GM12878 (cell line): Measurements from ENCODE around the gene SRSF3.

Source experiments
- BMI1 ChIP-seq: fragments of 450-650 bp; IDR thresholded peaks from 2 replicates; pipeline ENCODE4 v1.6.1; 2016; ENCODE audit warnings: mild to moderate bottlenecking, moderate library complexity, borderline replicate concordance
- CBX5 ChIP-seq: sonication (generic); IDR thresholded peaks from 2 replicates; pipeline ENCODE4 v1.6.1; 2016; ENCODE audit warnings: low read depth, moderate library complexity, mild to moderate bottlenecking, inconsistent platforms
- CHD4 ChIP-seq: fragments of 200-600 bp; sonication (generic); IDR thresholded peaks from 2 replicates; pipeline ENCODE4 v1.6.1; 2016; ENCODE audit warnings: mild to moderate bottlenecking
- FOS ChIP-seq: IDR thresholded peaks from 3 replicates; pipeline ENCODE4 v1.6.1; 2011; ENCODE audit warnings: borderline replicate concordance; ENCODE audit not compliant: insufficient read length; ENCODE audit errors: extremely low read depth
- MXI1 ChIP-seq: fragments of 150-350 bp; IDR thresholded peaks from 2 replicates; pipeline ENCODE4 v1.6.1; 2011; ENCODE audit warnings: low read depth, mild to moderate bottlenecking, inconsistent platforms, low read length, improper control_type of control experiment
- POLR2A ChIP-seq: IDR thresholded peaks from 2 replicates; pipeline ENCODE4 v1.6.1; 2011; ENCODE audit warnings: low read depth, mild to moderate bottlenecking, low read length
- POLR2AphosphoS5 ChIP-seq: IDR thresholded peaks from 2 replicates; pipeline ENCODE4 v1.6.1; 2011; ENCODE audit warnings: mild to moderate bottlenecking, low read length, inconsistent platforms
- RAD21 ChIP-seq: IDR thresholded peaks from 2 replicates; pipeline ENCODE4 v1.6.1; 2011; ENCODE audit warnings: mild to moderate bottlenecking, low read depth, low read length, moderate library complexity; ENCODE audit not compliant: insufficient read depth
- RCOR1 ChIP-seq: conservative IDR thresholded peaks from 2 replicates; pipeline ENCODE4 v1.6.1; 2012; ENCODE audit warnings: low read depth, low read length, improper control_type of control experiment
- SMAD1 ChIP-seq: fragments of 450-650 bp; IDR thresholded peaks from 2 replicates; pipeline ENCODE4 v1.6.1; 2018; ENCODE audit warnings: mild to moderate bottlenecking, low read depth; ENCODE audit not compliant: partially characterized antibody
- YY1 ChIP-seq: IDR thresholded peaks from 2 replicates; pipeline ENCODE4 v1.6.1; 2011; ENCODE audit warnings: low read depth, mild to moderate bottlenecking, low read length
- TF ChIP-seq, protein P1 (sequence below), 3 experiments: IDR thresholded peaks in 2 of 3; conservative IDR thresholded peaks in 1 of 3; 2 replicates each; pipeline ENCODE4 v1.5.1; 2011; ENCODE audit warnings: low read depth in 3 of 3, low read length in 3 of 3, mild to moderate bottlenecking in 3 of 3, control low read depth in 2 of 3, moderate library complexity in 2 of 3, inconsistent platforms in 1 of 3, mixed read lengths in 1 of 3; ENCODE audit not compliant: control insufficient read depth in 2 of 3, insufficient read depth in 1 of 3; ENCODE audit errors: extremely low read depth in 1 of 3
- TF ChIP-seq, protein P2 (sequence below): IDR thresholded peaks from 2 replicates; pipeline ENCODE4 v1.6.1; 2012; ENCODE audit warnings: mild to moderate bottlenecking, low read depth, low read length

DNA sequence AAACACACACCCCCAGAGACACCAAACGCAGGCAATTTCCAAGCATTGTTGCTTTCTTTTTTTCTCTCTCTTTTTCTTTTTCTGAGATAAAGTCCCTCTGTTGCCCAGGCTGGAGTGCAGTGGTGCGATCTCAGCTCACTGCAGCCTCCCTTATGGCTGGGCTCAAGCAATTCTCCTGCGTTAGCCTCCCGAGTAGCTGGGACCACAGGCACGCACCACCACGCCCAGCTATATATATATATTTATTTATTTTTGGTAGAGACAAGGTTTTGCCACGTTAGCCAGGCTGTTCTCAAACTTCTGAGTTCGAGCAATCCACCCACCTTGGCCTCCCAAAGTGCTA, 14.0 kb upstream of the SRSF3 start:
- no peak for TF ChIP-seq CHD4
- no peak for TF ChIP-seq POLR2A
- TF ChIP-seq, protein P1, sequence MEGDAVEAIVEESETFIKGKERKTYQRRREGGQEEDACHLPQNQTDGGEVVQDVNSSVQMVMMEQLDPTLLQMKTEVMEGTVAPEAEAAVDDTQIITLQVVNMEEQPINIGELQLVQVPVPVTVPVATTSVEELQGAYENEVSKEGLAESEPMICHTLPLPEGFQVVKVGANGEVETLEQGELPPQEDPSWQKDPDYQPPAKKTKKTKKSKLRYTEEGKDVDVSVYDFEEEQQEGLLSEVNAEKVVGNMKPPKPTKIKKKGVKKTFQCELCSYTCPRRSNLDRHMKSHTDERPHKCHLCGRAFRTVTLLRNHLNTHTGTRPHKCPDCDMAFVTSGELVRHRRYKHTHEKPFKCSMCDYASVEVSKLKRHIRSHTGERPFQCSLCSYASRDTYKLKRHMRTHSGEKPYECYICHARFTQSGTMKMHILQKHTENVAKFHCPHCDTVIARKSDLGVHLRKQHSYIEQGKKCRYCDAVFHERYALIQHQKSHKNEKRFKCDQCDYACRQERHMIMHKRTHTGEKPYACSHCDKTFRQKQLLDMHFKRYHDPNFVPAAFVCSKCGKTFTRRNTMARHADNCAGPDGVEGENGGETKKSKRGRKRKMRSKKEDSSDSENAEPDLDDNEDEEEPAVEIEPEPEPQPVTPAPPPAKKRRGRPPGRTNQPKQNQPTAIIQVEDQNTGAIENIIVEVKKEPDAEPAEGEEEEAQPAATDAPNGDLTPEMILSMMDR (IDR thresholded peaks at IDR 0.05 in 2 of 3, conservative IDR thresholded peaks at IDR 0.05 in 1 of 3; ENCODE audit: control insufficient read depth in 2 of 3, extremely low read depth in 1 of 3, insufficient read depth in 1 of 3, low read depth in 3 of 3, low read length in 3 of 3), result no peak
- no peak for TF ChIP-seq FOS
- TF ChIP-seq RCOR1, result no peak
- TF ChIP-seq, protein P2, sequence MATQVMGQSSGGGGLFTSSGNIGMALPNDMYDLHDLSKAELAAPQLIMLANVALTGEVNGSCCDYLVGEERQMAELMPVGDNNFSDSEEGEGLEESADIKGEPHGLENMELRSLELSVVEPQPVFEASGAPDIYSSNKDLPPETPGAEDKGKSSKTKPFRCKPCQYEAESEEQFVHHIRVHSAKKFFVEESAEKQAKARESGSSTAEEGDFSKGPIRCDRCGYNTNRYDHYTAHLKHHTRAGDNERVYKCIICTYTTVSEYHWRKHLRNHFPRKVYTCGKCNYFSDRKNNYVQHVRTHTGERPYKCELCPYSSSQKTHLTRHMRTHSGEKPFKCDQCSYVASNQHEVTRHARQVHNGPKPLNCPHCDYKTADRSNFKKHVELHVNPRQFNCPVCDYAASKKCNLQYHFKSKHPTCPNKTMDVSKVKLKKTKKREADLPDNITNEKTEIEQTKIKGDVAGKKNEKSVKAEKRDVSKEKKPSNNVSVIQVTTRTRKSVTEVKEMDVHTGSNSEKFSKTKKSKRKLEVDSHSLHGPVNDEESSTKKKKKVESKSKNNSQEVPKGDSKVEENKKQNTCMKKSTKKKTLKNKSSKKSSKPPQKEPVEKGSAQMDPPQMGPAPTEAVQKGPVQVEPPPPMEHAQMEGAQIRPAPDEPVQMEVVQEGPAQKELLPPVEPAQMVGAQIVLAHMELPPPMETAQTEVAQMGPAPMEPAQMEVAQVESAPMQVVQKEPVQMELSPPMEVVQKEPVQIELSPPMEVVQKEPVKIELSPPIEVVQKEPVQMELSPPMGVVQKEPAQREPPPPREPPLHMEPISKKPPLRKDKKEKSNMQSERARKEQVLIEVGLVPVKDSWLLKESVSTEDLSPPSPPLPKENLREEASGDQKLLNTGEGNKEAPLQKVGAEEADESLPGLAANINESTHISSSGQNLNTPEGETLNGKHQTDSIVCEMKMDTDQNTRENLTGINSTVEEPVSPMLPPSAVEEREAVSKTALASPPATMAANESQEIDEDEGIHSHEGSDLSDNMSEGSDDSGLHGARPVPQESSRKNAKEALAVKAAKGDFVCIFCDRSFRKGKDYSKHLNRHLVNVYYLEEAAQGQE, result no peak
- TF ChIP-seq SMAD1, result no peak
- no peak for TF ChIP-seq MXI1
- TF ChIP-seq BMI1, result no peak
- TF ChIP-seq POLR2AphosphoS5, result no peak
- TF ChIP-seq YY1, result no peak
- no peak for TF ChIP-seq RAD21
- no peak for TF ChIP-seq CBX5
